ENCODE results near the gene TOLLIP. TPM values are rescaled to one million over a fixed set of nuclear protein-coding genes. Genes with fewer than 3 reads are reported as not detected.

The TOLLIP gene
- total RNA-seq, 2 donors from 2014 or later = 29.5 to 36.1 TPM

GRCh38 chr11:1283906-1284305, 25.5 kb downstream of the TOLLIP start:
- Mint-ChIP-seq H3K27ac (no peak overlapping the region), H3K36me3 (peaks cover 0 to 5% of the 10 kb centered on the region in 2 donors), H3K9me3 (no peaks in the 10 kb centered on the region)
- no peak for DNase-seq (ENCODE audit: low spot score in 2 of 2)
- ATAC-seq = no peak

GRCh38 chr11:1283091-1283511, 26.3 kb downstream of the TOLLIP start:
- Mint-ChIP-seq H3K36me3 (peaks cover 0 to 5% of the 10 kb centered on the region in 2 donors), H3K27ac (no peak overlapping the region), H3K9me3 (no peaks in the 10 kb centered on the region)
- DNase-seq (ENCODE audit: low spot score in 2 of 2) (no peak), ATAC-seq (no peak)

GRCh38 chr11:1281974-1282365, 27.5 kb downstream of the TOLLIP start:
- H3K36me3 Mint-ChIP-seq = peaks cover 0 to 5% of the 10 kb centered on the region in 2 donors
- H3K27ac Mint-ChIP-seq = peak overlapping the region in 1 of 2 donors; percentile 50
- H3K9me3 Mint-ChIP-seq = no peaks in the 10 kb centered on the region
- DNase-seq (ENCODE audit: low spot score in 2 of 2) (no peak), ATAC-seq (no peak)

- H3K9me3 Mint-ChIP-seq = no peaks in the 10 kb centered on the region
- ATAC-seq = no peak
- no peak for DNase-seq (ENCODE audit: low spot score in 2 of 2)
- H3K27ac Mint-ChIP-seq = peak overlapping the region in 1 of 2 donors; percentile 50
- peaks cover 0 to 1% of the 10 kb centered on the region in 2 donors for H3K36me3 Mint-ChIP-seq
These were observed 28.0 kb downstream of the TOLLIP start for GRCh38 chr11:1281326-1281973.

- H3K36me3 Mint-ChIP-seq = peaks cover 0 to 5% of the 10 kb centered on the region in 2 donors
- ATAC-seq = no peak
- no peak overlapping the region for H3K27ac Mint-ChIP-seq
- no peak for DNase-seq (ENCODE audit: low spot score in 2 of 2)
- H3K9me3 Mint-ChIP-seq = no peaks in the 10 kb centered on the region
These were observed 29.1 kb downstream of the TOLLIP start for GRCh38 chr11:1280116-1281035.

GRCh38 chr11:1279674-1280055, 29.8 kb downstream of the TOLLIP start:
- no peaks in the 10 kb centered on the region for H3K9me3 Mint-ChIP-seq
- no peak overlapping the region for H3K27ac Mint-ChIP-seq
- ATAC-seq = no peak
- DNase-seq (ENCODE audit: low spot score in 2 of 2) = no peak
- peaks cover 0 to 5% of the 10 kb centered on the region in 2 donors for H3K36me3 Mint-ChIP-seq

GRCh38 chr11:1278766-1279673, 30.4 kb downstream of the TOLLIP start:
- Mint-ChIP-seq H3K36me3 (peaks cover 0 to 5% of the 10 kb centered on the region in 2 donors), H3K9me3 (no peaks in the 10 kb centered on the region), H3K27ac (no peak overlapping the region)
- DNase-seq (ENCODE audit: low spot score in 2 of 2) (no peak), ATAC-seq (no peak)

GRCh38 chr11:1277936-1278512, 31.4 kb downstream of the TOLLIP start:
- DNase-seq (ENCODE audit: low spot score in 2 of 2) = no peak

GRCh38 chr11:1276866-1277615, 32.4 kb downstream of the TOLLIP start:
- no peaks in the 10 kb centered on the region for H3K9me3 Mint-ChIP-seq
- no peak for DNase-seq (ENCODE audit: low spot score in 2 of 2)

More at GRCh38 chr11:1277936-1278512, 31.4 kb downstream of the TOLLIP start:
- no peak overlapping the region for H3K27ac Mint-ChIP-seq
- H3K36me3 Mint-ChIP-seq = peaks cover 0 to 5% of the 10 kb centered on the region in 2 donors
- ATAC-seq = no peak
- H3K9me3 Mint-ChIP-seq = no peaks in the 10 kb centered on the region

GRCh38 chr11:1276041-1276790, 33.2 kb downstream of the TOLLIP start:
- H3K9me3 Mint-ChIP-seq = no peaks in the 10 kb centered on the region
- peak overlapping the region in 1 of 2 donors; percentile 85 for H3K27ac Mint-ChIP-seq
- H3K36me3 Mint-ChIP-seq = peaks cover 0 to 5% of the 10 kb centered on the region in 2 donors
- ATAC-seq (no peak), DNase-seq (ENCODE audit: low spot score in 2 of 2) (no peak)

More at GRCh38 chr11:1276866-1277615, 32.4 kb downstream of the TOLLIP start:
- Mint-ChIP-seq H3K27ac (no peak overlapping the region), H3K36me3 (peaks cover 0 to 5% of the 10 kb centered on the region in 2 donors)
- ATAC-seq = no peak

- Mint-ChIP-seq H3K27ac (no peak overlapping the region), H3K9me3 (no peaks in the 10 kb centered on the region), H3K36me3 (peaks cover 0 to 5% of the 10 kb centered on the region in 2 donors)
- no peak for DNase-seq (ENCODE audit: low spot score in 2 of 2)
- no peak for ATAC-seq
These were observed 34.4 kb downstream of the TOLLIP start for GRCh38 chr11:1275021-1275420.

GRCh38 chr11:1274501-1274900, 34.9 kb downstream of the TOLLIP start:
- DNase-seq (ENCODE audit: low spot score in 2 of 2) = no peak
- no peak for ATAC-seq
- no peaks in the 10 kb centered on the region for H3K9me3 Mint-ChIP-seq
- peaks cover 0 to 5% of the 10 kb centered on the region in 2 donors for H3K36me3 Mint-ChIP-seq
- no peak overlapping the region for H3K27ac Mint-ChIP-seq

GRCh38 chr11:1272531-1272930, 36.9 kb downstream of the TOLLIP start:
- Mint-ChIP-seq H3K9me3 (no peaks in the 10 kb centered on the region), H3K27ac (no peak overlapping the region)
- DNase-seq (ENCODE audit: low spot score in 2 of 2) = no peak

GRCh38 chr11:1271927-1272326, 37.5 kb downstream of the TOLLIP start:
- Mint-ChIP-seq H3K9me3 (peaks cover 0 to under 1% of the 10 kb centered on the region in 2 donors), H3K27ac (no peak overlapping the region), H3K36me3 (peaks cover under 1 to 5% of the 10 kb centered on the region in 2 donors)
- ATAC-seq (no peak), DNase-seq (ENCODE audit: low spot score in 2 of 2) (no peak)

More at GRCh38 chr11:1272531-1272930, 36.9 kb downstream of the TOLLIP start:
- ATAC-seq = no peak
- H3K36me3 Mint-ChIP-seq = peaks cover 0 to 5% of the 10 kb centered on the region in 2 donors

GRCh38 chr11:1271406-1271805, 38.0 kb downstream of the TOLLIP start:
- no peak for DNase-seq (ENCODE audit: low spot score in 2 of 2)
- Mint-ChIP-seq H3K27ac (no peak overlapping the region), H3K9me3 (peaks cover 0 to 5% of the 10 kb centered on the region in 2 donors), H3K36me3 (peaks cover 3 to 6% of the 10 kb centered on the region in 2 donors)
- no peak for ATAC-seq
